DND-41 (cell line): ENCODE data around the gene RNASET2.

Experiments
- ATAC-seq: fragments of 200-7000 bp; cut with Tn5 transposase; 3 replicates; pipeline ENCODE4 v1.9.1; 2021; ENCODE audit warnings: low read depth; ENCODE audit not compliant: insufficient read depth
- DNase-seq: peaks from one replicate; pipeline ENCODE4 v3.0.0-alpha.2; 2020
- H2AFZ ChIP-seq: 2 replicates; pipeline ENCODE4 v1.6.0; 2012; ENCODE audit warnings: low read depth, low read length
- H3K27ac ChIP-seq: 2 replicates; pipeline ENCODE4 v1.5.1; 2012; ENCODE audit warnings: low read length, inconsistent platforms
- H3K27me3 ChIP-seq: fragments of 200-600 bp; sonication (generic); 2 replicates; pipeline ENCODE4 v1.6.0; 2012; ENCODE audit warnings: low read length, mild to moderate bottlenecking, inconsistent platforms; ENCODE audit not compliant: insufficient read depth, poor library complexity
- H3K36me3 ChIP-seq: 2 replicates; pipeline ENCODE4 v1.5.1; 2012; ENCODE audit warnings: low read length, inconsistent platforms; ENCODE audit not compliant: insufficient read depth
- H3K4me1 ChIP-seq: 2 replicates; pipeline ENCODE4 v1.5.1; 2012; ENCODE audit warnings: mild to moderate bottlenecking, low read length; ENCODE audit not compliant: insufficient read depth
- H3K4me2 ChIP-seq: 2 replicates; pipeline ENCODE4 v1.6.0; 2012; ENCODE audit warnings: mild to moderate bottlenecking, moderate library complexity, low read length, inconsistent platforms; ENCODE audit not compliant: insufficient read depth
- H3K4me3 ChIP-seq, 2 experiments: fragments of 200-600 bp in 1 of 2; shearing (Covaris generic) in 1 of 2; 2 replicates each; pipeline ENCODE4 v1.5.1; 2012 to 2016; ENCODE audit warnings: inconsistent platforms in 2 of 2, low read length in 2 of 2, mild to moderate bottlenecking in 2 of 2, low read depth in 1 of 2, moderate library complexity in 1 of 2
- H3K79me2 ChIP-seq: 2 replicates; pipeline ENCODE4 v1.6.0; 2012; ENCODE audit warnings: low read length, inconsistent platforms; ENCODE audit not compliant: insufficient read depth
- H3K9ac ChIP-seq: 2 replicates; pipeline ENCODE4 v1.6.0; 2012; ENCODE audit warnings: low read depth, mild to moderate bottlenecking, inconsistent platforms, low read length, moderate library complexity
- H3K9me3 ChIP-seq: 2 replicates; pipeline ENCODE4 v1.5.1; 2012; ENCODE audit warnings: low read length, moderate library complexity, mild to moderate bottlenecking, inconsistent platforms; ENCODE audit not compliant: insufficient read depth, severe bottlenecking
- H4K20me1 ChIP-seq: 2 replicates; pipeline ENCODE4 v1.6.0; 2012; ENCODE audit warnings: low read length; ENCODE audit not compliant: insufficient read depth
- CTCF ChIP-seq: IDR thresholded peaks from 2 replicates; pipeline ENCODE4 v1.5.1; 2012; ENCODE audit warnings: borderline replicate concordance, low read length, moderate library complexity, mild to moderate bottlenecking; ENCODE audit not compliant: poor library complexity, severe bottlenecking; ENCODE audit errors: extremely low read depth
- EZH2 ChIP-seq: IDR thresholded peaks from 3 replicates; pipeline ENCODE4 v1.6.1; 2012; ENCODE audit warnings: borderline replicate concordance, low read depth, mild to moderate bottlenecking, moderate library complexity, low read length, inconsistent platforms; ENCODE audit not compliant: severe bottlenecking

The RNASET2 gene

GRCh38 chr6:166903500-166903899 lies 52.9 kb downstream of the RNASET2 start:
- Histone ChIP-seq H3K4me1 (peaks cover 5% of the 10 kb centered on the region; the same call in 1 of the 2 replicates), H3K9me3 (no peaks in the 10 kb centered on the region), H2AFZ (no peak overlapping the region), H3K9ac (no peak overlapping the region), H3K27me3 (no peaks in the 10 kb centered on the region), H3K4me3 (no peak overlapping the region), H3K36me3 (no peaks in the 10 kb centered on the region), H4K20me1 (no peaks in the 10 kb centered on the region; the same call in 1 of the 2 replicates), H3K4me2 (no peak overlapping the region), H3K79me2 (no peaks in the 10 kb centered on the region), H3K27ac (no peak overlapping the region)
- ATAC-seq (no peak), DNase-seq (no peak)
- TF ChIP-seq CTCF: no peak
- TF ChIP-seq EZH2: no peak

- Histone ChIP-seq H4K20me1 (no peaks in the 10 kb centered on the region; the same call in 1 of the 2 replicates), H3K27me3 (no peaks in the 10 kb centered on the region), H3K9me3 (no peaks in the 10 kb centered on the region), H2AFZ (no peak overlapping the region), H3K4me3 (no peak overlapping the region), H3K9ac (no peak overlapping the region), H3K4me1 (peaks cover 5% of the 10 kb centered on the region; the same call in 1 of the 2 replicates), H3K36me3 (no peaks in the 10 kb centered on the region), H3K4me2 (no peak overlapping the region), H3K79me2 (no peaks in the 10 kb centered on the region), H3K27ac (no peak overlapping the region)
- ATAC-seq (no peak), DNase-seq (no peak)
- TF ChIP-seq EZH2 (no peak), CTCF (no peak)
These were observed 53.3 kb downstream of the RNASET2 start for GRCh38 chr6:166903027-166903426.

GRCh38 chr6:166902211-166902755 lies 54.1 kb downstream of the RNASET2 start:
- DNase-seq: no peak
- H3K4me3 ChIP-seq: no peak overlapping the region
- no peak; the same call in 2 of the 3 replicates for ATAC-seq

More at GRCh38 chr6:166902211-166902755, 54.1 kb downstream of the RNASET2 start:
- H3K27ac ChIP-seq: no peak overlapping the region
- H3K27me3 ChIP-seq: no peaks in the 10 kb centered on the region
- no peaks in the 10 kb centered on the region for H3K36me3 ChIP-seq
- H4K20me1 ChIP-seq: no peaks in the 10 kb centered on the region; the same call in 1 of the 2 replicates
- H3K4me1 ChIP-seq: peaks cover 2% of the 10 kb centered on the region; the same call in 1 of the 2 replicates
- no peak for TF ChIP-seq CTCF
- TF ChIP-seq EZH2: no peak
- H3K4me2 ChIP-seq: no peak overlapping the region
- no peak overlapping the region for H3K9ac ChIP-seq
- H3K9me3 ChIP-seq: no peaks in the 10 kb centered on the region
- H3K79me2 ChIP-seq: no peaks in the 10 kb centered on the region
- H2AFZ ChIP-seq: no peak overlapping the region
